GM18502 (cell line): ENCODE measurements around the gene CDK12.

Experiments
- ATAC-seq: cut with Tn5 transposase; IDR thresholded peaks from one replicate; pipeline ENCODE4 v1.9.1; 2021; ENCODE audit warnings: mild to moderate bottlenecking; ENCODE audit not compliant: unreplicated experiment, poor library complexity

Gene CDK12

GRCh38 chr17:39579318-39580081 lies 118.2 kb downstream of the CDK12 start:
- ATAC-seq = no peak

- ATAC-seq = no peak
Observed at GRCh38 chr17:39580082-39580468, 118.8 kb downstream of the CDK12 start.

GRCh38 chr17:39581071-39581758 lies 119.9 kb downstream of the CDK12 start:
- ATAC-seq = no peak

- ATAC-seq = no peak
Observed at GRCh38 chr17:39581759-39582085, 120.4 kb downstream of the CDK12 start.

GRCh38 chr17:39582658-39583057 lies 121.4 kb downstream of the CDK12 start:
- ATAC-seq = no peak
